HEK293 (cell line): Measurements from ENCODE around the gene LIX1L.
A peak's percentile ranks its signal among the peaks of the same experiment; 100 is the strongest.

Experiments
- KLF7 ChIP-seq: fragments of 450-650 bp; formaldehyde crosslinking; IDR thresholded peaks from 2 replicates; pipeline ENCODE4 v1.5.1; 2016; ENCODE audit warnings: missing biosample characterization, missing genetic modification characterization, borderline replicate concordance
- KLF9 ChIP-seq: fragments of 450-650 bp; formaldehyde crosslinking; IDR thresholded peaks from 2 replicates; pipeline ENCODE4 v1.5.1; 2016; ENCODE audit warnings: missing biosample characterization, missing genetic modification characterization, low read depth
- MEIS1 ChIP-seq: sonication (generic); formaldehyde crosslinking; IDR thresholded peaks from 2 replicates; pipeline ENCODE4 v1.8.1; 2022; ENCODE audit warnings: missing genetic modification reagents, mild to moderate bottlenecking, borderline replicate concordance
- ZNF211 ChIP-seq: fragments of 450-650 bp; formaldehyde crosslinking; IDR thresholded peaks from 2 replicates; pipeline ENCODE4 v1.5.1; 2016; ENCODE audit warnings: low read depth, missing biosample characterization, missing genetic modification characterization
- ZNF341 ChIP-seq: fragments of 450-650 bp; formaldehyde crosslinking; IDR thresholded peaks from 2 replicates; pipeline ENCODE4; 2016; ENCODE audit warnings: low read depth, missing biosample characterization, missing genetic modification characterization
- ZNF354C ChIP-seq: fragments of 450-650 bp; formaldehyde crosslinking; IDR thresholded peaks from 2 replicates; pipeline ENCODE4 v1.5.1; 2016; ENCODE audit warnings: missing biosample characterization, missing genetic modification characterization, low read depth, borderline replicate concordance
- ZNF423 ChIP-seq: fragments of 450-650 bp; formaldehyde crosslinking; IDR thresholded peaks from 2 replicates; pipeline ENCODE4 v1.5.1; 2016; ENCODE audit warnings: missing biosample characterization, missing genetic modification characterization
- ZNF571 ChIP-seq: fragments of 450-650 bp; formaldehyde crosslinking; IDR thresholded peaks from 2 replicates; pipeline ENCODE4 v1.5.0; 2017; ENCODE audit warnings: missing biosample characterization, missing genetic modification characterization
- ZNF629 ChIP-seq: fragments of 450-650 bp; formaldehyde crosslinking; IDR thresholded peaks from 2 replicates; pipeline ENCODE4 v1.5.1; 2017; ENCODE audit warnings: missing biosample characterization, missing genetic modification characterization
- ZNF654 ChIP-seq: fragments of 450-650 bp; formaldehyde crosslinking; IDR thresholded peaks from 2 replicates; pipeline ENCODE4 v1.5.1; 2016; ENCODE audit warnings: low read depth, missing biosample characterization, missing genetic modification characterization
- ZNF776 ChIP-seq: fragments of 450-650 bp; formaldehyde crosslinking; IDR thresholded peaks from 2 replicates; pipeline ENCODE4 v1.5.0; 2017; ENCODE audit warnings: missing biosample characterization, missing genetic modification characterization, borderline replicate concordance
- ZSCAN30 ChIP-seq: fragments of 450-650 bp; IDR thresholded peaks from 2 replicates; pipeline ENCODE4 v1.5.1; 2018; ENCODE audit warnings: missing biosample characterization, mild to moderate bottlenecking, missing genetic modification characterization, moderate library complexity
- TF ChIP-seq, protein P1 (sequence below): fragments of 450-650 bp; formaldehyde crosslinking; IDR thresholded peaks from 2 replicates; pipeline ENCODE4 v1.5.1; 2017; ENCODE audit warnings: missing biosample characterization, missing genetic modification characterization
- TF ChIP-seq, protein P2 (sequence below): fragments of 450-650 bp; formaldehyde crosslinking; IDR thresholded peaks from 2 replicates; pipeline ENCODE4 v1.5.1; 2017; ENCODE audit warnings: missing biosample characterization, mild to moderate bottlenecking, missing genetic modification characterization, moderate library complexity
- TF ChIP-seq, protein P3 (sequence below): fragments of 450-650 bp; formaldehyde crosslinking; IDR thresholded peaks from 2 replicates; pipeline ENCODE4 v1.5.1; 2016; ENCODE audit warnings: missing biosample characterization, missing genetic modification characterization
- TF ChIP-seq, protein P4 (sequence below): fragments of 450-650 bp; formaldehyde crosslinking; IDR thresholded peaks from 2 replicates; pipeline ENCODE4 v1.5.1; 2016; ENCODE audit warnings: missing biosample characterization, missing genetic modification characterization, borderline replicate concordance
- TF ChIP-seq, protein P5 (sequence below): fragments of 450-650 bp; formaldehyde crosslinking; IDR thresholded peaks from 2 replicates; pipeline ENCODE4 v1.5.1; 2016; ENCODE audit warnings: missing biosample characterization, missing genetic modification characterization
- TF ChIP-seq, protein P6 (sequence below): fragments of 450-650 bp; formaldehyde crosslinking; IDR thresholded peaks from 2 replicates; pipeline ENCODE4 v1.5.1; 2016; ENCODE audit warnings: missing biosample characterization, missing genetic modification characterization
- TF ChIP-seq, protein P7 (sequence below): fragments of 450-650 bp; formaldehyde crosslinking; IDR thresholded peaks from 2 replicates; pipeline ENCODE4 v1.5.1; 2016; ENCODE audit warnings: missing biosample characterization, missing genetic modification characterization
- TF ChIP-seq, protein P8 (sequence below): fragments of 450-650 bp; formaldehyde crosslinking; IDR thresholded peaks from 2 replicates; pipeline ENCODE4 v1.5.1; 2016; ENCODE audit warnings: missing biosample characterization, missing genetic modification characterization

LIX1L gene

DNA sequence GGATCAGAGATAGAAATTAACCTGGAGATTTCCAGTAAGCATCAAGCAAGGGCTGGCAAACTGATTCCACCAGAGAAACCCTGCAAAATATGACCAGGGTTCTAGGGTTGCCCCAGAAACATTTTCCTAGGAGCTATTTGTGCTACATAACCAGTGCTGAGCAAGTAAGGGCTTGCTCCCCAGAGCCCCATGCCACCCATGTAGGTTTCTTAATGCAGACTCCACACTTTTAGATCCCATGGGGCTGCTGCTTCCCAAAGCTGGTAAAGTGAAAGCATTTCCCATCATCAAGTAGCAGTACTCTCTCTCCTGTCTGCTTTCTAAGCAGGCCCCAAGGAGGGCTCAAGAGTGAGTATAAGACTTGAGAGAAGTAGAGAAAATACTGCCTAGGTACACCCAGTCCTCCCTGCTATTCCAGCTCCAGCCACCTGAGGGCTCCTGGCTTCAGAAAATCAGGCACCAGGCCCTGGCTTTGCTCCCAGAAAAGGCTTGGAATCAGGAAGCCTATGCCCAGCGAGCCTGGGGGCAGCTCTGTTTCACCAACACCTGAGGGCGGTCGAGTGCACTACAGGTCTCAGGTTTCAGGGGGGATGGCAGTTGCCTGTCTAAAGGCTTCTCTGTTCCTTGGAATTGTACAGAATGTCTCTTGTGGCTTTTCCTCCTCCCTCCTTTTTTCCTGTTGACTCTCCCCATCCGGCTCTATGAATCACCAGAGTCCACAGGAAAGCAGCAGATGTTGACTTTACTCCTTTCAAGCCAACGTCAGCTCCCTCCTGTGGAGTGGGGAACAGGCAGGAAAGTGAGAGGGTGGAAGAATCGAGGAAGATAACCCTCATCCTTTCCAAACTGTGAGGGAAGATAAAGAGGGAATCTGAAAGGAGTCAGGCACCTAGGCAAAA lies 66.0 kb downstream of the LIX1L start (continued):
- TF ChIP-seq, protein P1, sequence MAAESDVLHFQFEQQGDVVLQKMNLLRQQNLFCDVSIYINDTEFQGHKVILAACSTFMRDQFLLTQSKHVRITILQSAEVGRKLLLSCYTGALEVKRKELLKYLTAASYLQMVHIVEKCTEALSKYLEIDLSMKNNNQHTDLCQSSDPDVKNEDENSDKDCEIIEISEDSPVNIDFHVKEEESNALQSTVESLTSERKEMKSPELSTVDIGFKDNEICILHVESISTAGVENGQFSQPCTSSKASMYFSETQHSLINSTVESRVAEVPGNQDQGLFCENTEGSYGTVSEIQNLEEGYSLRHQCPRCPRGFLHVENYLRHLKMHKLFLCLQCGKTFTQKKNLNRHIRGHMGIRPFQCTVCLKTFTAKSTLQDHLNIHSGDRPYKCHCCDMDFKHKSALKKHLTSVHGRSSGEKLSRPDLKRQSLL (tag by site-specific recombination) = no peak
- TF ChIP-seq ZNF776 (tag by site-specific recombination) (no peak), ZNF211 (tag by site-specific recombination) (no peak), ZNF423 (no peak), ZSCAN30 (tag by site-specific recombination) (peak; percentile 96), ZNF571 (tag by site-specific recombination) (no peak), ZNF629 (peak; percentile 88), ZNF354C (no peak), MEIS1 (CRISPR knock-in tag) (no peak), KLF9 (tag by site-specific recombination) (no peak), ZNF341 (tag by site-specific recombination) (peak; percentile 97), KLF7 (no peak; the same call in 1 of the 2 replicates), ZNF654 (tag by site-specific recombination) (peak; percentile 96)
- TF ChIP-seq, protein P2, sequence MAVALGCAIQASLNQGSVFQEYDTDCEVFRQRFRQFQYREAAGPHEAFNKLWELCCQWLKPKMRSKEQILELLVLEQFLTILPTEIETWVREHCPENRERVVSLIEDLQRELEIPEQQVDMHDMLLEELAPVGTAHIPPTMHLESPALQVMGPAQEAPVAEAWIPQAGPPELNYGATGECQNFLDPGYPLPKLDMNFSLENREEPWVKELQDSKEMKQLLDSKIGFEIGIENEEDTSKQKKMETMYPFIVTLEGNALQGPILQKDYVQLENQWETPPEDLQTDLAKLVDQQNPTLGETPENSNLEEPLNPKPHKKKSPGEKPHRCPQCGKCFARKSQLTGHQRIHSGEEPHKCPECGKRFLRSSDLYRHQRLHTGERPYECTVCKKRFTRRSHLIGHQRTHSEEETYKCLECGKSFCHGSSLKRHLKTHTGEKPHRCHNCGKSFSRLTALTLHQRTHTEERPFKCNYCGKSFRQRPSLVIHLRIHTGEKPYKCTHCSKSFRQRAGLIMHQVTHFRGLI (tag by site-specific recombination) = no peak; the same call in 1 of the 2 replicates
- TF ChIP-seq, protein P3, sequence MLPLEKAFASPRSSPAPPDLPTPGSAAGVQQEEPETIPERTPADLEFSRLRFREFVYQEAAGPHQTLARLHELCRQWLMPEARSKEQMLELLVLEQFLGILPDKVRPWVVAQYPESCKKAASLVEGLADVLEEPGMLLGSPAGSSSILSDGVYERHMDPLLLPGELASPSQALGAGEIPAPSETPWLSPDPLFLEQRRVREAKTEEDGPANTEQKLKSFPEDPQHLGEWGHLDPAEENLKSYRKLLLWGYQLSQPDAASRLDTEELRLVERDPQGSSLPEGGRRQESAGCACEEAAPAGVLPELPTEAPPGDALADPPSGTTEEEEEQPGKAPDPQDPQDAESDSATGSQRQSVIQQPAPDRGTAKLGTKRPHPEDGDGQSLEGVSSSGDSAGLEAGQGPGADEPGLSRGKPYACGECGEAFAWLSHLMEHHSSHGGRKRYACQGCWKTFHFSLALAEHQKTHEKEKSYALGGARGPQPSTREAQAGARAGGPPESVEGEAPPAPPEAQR (tag by site-specific recombination) = no peak
- TF ChIP-seq, protein P4, sequence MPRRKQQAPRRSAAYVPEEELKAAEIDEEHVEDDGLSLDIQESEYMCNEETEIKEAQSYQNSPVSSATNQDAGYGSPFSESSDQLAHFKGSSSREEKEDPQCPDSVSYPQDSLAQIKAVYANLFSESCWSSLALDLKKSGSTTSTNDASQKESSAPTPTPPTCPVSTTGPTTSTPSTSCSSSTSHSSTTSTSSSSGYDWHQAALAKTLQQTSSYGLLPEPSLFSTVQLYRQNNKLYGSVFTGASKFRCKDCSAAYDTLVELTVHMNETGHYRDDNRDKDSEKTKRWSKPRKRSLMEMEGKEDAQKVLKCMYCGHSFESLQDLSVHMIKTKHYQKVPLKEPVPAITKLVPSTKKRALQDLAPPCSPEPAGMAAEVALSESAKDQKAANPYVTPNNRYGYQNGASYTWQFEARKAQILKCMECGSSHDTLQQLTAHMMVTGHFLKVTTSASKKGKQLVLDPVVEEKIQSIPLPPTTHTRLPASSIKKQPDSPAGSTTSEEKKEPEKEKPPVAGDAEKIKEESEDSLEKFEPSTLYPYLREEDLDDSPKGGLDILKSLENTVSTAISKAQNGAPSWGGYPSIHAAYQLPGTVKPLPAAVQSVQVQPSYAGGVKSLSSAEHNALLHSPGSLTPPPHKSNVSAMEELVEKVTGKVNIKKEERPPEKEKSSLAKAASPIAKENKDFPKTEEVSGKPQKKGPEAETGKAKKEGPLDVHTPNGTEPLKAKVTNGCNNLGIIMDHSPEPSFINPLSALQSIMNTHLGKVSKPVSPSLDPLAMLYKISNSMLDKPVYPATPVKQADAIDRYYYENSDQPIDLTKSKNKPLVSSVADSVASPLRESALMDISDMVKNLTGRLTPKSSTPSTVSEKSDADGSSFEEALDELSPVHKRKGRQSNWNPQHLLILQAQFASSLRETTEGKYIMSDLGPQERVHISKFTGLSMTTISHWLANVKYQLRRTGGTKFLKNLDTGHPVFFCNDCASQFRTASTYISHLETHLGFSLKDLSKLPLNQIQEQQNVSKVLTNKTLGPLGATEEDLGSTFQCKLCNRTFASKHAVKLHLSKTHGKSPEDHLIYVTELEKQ (tag by site-specific recombination) = no peak
- TF ChIP-seq, protein P5, sequence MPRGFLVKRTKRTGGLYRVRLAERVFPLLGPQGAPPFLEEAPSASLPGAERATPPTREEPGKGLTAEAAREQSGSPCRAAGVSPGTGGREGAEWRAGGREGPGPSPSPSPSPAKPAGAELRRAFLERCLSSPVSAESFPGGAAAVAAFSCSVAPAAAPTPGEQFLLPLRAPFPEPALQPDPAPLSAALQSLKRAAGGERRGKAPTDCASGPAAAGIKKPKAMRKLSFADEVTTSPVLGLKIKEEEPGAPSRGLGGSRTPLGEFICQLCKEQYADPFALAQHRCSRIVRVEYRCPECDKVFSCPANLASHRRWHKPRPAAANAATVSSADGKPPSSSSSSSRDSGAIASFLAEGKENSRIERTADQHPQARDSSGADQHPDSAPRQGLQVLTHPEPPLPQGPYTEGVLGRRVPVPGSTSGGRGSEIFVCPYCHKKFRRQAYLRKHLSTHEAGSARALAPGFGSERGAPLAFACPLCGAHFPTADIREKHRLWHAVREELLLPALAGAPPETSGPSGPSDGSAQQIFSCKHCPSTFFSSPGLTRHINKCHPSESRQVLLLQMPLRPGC (tag by site-specific recombination) = peak; percentile 68; the same call in 1 of the 2 replicates
- TF ChIP-seq, protein P6, sequence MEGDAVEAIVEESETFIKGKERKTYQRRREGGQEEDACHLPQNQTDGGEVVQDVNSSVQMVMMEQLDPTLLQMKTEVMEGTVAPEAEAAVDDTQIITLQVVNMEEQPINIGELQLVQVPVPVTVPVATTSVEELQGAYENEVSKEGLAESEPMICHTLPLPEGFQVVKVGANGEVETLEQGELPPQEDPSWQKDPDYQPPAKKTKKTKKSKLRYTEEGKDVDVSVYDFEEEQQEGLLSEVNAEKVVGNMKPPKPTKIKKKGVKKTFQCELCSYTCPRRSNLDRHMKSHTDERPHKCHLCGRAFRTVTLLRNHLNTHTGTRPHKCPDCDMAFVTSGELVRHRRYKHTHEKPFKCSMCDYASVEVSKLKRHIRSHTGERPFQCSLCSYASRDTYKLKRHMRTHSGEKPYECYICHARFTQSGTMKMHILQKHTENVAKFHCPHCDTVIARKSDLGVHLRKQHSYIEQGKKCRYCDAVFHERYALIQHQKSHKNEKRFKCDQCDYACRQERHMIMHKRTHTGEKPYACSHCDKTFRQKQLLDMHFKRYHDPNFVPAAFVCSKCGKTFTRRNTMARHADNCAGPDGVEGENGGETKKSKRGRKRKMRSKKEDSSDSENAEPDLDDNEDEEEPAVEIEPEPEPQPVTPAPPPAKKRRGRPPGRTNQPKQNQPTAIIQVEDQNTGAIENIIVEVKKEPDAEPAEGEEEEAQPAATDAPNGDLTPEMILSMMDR (tag by site-specific recombination) = peak; percentile 95; the same call in 1 of the 2 replicates
- TF ChIP-seq, protein P7, sequence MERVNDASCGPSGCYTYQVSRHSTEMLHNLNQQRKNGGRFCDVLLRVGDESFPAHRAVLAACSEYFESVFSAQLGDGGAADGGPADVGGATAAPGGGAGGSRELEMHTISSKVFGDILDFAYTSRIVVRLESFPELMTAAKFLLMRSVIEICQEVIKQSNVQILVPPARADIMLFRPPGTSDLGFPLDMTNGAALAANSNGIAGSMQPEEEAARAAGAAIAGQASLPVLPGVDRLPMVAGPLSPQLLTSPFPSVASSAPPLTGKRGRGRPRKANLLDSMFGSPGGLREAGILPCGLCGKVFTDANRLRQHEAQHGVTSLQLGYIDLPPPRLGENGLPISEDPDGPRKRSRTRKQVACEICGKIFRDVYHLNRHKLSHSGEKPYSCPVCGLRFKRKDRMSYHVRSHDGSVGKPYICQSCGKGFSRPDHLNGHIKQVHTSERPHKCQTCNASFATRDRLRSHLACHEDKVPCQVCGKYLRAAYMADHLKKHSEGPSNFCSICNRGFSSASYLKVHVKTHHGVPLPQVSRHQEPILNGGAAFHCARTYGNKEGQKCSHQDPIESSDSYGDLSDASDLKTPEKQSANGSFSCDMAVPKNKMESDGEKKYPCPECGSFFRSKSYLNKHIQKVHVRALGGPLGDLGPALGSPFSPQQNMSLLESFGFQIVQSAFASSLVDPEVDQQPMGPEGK = peak; percentile 95
- TF ChIP-seq, protein P8, sequence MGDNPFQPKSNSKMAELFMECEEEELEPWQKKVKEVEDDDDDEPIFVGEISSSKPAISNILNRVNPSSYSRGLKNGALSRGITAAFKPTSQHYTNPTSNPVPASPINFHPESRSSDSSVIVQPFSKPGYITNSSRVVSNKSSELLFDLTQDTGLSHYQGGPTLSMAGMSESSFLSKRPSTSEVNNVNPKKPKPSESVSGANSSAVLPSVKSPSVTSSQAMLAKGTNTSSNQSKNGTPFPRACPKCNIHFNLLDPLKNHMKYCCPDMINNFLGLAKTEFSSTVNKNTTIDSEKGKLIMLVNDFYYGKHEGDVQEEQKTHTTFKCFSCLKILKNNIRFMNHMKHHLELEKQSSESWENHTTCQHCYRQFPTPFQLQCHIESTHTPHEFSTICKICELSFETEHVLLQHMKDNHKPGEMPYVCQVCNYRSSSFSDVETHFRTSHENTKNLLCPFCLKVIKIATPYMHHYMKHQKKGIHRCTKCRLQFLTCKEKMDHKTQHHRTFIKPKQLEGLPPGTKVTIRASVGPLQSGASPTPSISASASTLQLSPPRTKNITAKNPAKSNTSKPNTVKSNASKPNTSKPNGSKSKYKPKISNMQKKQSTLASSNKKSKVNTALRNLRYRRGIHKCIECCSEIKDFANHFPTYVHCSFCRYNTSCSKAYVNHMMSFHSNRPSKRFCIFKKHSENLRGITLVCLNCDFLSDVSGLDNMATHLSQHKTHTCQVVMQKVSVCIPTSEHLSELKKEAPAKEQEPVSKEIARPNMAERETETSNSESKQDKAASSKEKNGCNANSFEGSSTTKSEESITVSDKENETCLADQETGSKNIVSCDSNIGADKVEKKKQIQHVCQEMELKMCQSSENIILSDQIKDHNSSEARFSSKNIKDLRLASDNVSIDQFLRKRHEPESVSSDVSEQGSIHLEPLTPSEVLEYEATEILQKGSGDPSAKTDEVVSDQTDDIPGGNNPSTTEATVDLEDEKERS = no peak
